KOPT-K1 (cell line): ENCODE data around the gene CRABP1.

Experiments
- H3K27ac ChIP-seq: fragments of 200-600 bp; sonication (generic); 2 replicates; pipeline ENCODE4 v1.5.1; 2016; ENCODE audit warnings: antibody characterized with exemption, mild to moderate bottlenecking, low read depth, low read length; ENCODE audit not compliant: poor library complexity, severe bottlenecking
- H3K36me3 ChIP-seq: fragments of 200-600 bp; sonication (generic); 2 replicates; pipeline ENCODE4 v1.5.1; 2017; ENCODE audit warnings: antibody characterized with exemption, mild to moderate bottlenecking, low read length, moderate library complexity; ENCODE audit not compliant: insufficient read depth
- H3K9me3 ChIP-seq: fragments of 200-600 bp; sonication (generic); 2 replicates; pipeline ENCODE4 v1.5.1; 2017; ENCODE audit warnings: antibody characterized with exemption, low read length, mild to moderate bottlenecking; ENCODE audit not compliant: insufficient read depth, poor library complexity, severe bottlenecking

CRABP1 gene

DNA sequence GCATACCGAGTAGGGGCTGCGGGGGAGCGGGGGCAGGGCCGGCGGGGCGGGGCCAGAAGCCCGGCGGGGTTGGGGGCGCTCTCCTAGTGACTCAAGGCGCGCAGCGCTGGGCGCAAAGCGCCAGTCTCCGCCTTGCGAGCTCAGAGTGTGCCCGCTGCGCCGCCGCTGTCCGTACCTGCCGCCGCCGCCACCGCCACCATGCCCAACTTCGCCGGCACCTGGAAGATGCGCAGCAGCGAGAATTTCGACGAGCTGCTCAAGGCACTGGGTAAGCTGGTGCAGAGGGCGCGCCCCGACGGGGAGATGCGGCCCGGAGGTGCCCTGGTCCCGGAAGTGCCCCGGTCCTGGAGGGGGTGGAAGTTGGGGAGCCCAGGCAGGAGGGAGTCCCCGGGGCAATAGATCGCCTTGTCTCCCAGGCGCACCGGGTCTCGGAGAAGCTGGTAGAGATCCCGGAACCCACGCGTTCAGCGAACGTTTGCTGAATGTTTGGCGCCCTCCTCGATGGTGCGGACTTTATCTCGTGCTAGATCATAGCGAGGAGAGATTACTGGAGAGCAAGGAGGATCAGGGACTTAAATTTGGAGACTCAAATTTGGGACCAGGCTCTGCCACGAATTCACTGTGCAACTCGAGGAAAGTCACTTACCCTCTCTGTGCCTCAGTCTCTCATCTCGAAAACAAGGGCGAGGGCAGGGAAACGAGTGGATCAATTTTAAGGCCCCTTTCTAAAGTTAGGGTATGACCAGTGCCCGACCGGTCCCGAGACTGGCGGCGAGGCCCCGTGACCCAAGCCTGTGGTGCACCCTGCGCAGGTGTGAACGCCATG, at the start of gene CRABP1:
Gene CRABP1, plus strand, starts transcription at position 123 of the 826 bp plus-strand sequence. Its CDS starts 76 bp downstream, at position 199.
- Histone ChIP-seq H3K36me3 (no peaks in the 10 kb centered on the region), H3K9me3 (no peaks in the 10 kb centered on the region), H3K27ac (no peak within 1 kb of the TSS)

DNA sequence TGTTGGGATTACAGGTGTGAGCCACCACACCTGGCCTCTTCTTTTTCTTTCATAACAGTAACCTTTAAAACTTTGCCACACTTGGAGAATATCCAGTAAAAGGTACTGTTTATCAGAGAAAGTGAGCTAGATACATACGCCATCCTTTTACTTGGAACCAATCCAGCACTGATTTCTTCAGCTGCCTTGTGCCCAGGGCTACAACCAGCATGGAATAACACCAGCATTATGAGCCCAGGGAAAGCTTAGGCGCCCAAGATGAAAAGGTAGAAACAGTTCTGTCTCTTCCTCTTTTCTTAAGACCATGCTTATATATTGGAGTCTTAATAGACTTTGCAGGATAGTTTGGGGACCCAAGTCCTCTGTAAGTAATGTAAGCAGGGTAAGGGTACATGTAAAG, 49.1 kb upstream of the CRABP1 start:
- Histone ChIP-seq H3K27ac (no peak overlapping the region), H3K36me3 (peaks cover 71% of the 10 kb centered on the region), H3K9me3 (no peaks in the 10 kb centered on the region)

DNA sequence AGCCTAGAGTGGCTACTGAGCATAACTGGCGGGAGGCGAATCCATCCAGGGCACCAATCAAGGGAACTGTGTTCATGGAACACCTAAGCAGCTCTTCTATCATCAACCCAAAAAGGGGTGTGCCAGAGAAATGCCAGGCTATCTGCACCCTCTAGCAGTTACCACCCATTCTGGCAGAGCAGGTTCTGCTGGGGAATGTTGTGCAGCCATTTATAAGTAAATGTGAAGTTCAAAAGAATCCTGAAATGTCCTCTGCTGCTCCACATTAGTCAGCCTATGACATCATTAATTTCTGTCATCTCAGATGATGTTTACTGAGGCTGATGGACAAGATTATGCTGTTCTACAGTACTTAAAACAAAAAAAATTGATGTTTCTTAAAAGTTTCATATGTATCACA, 48.5 kb upstream of the CRABP1 start:
- Histone ChIP-seq H3K36me3 (peaks cover 65% of the 10 kb centered on the region), H3K27ac (no peak overlapping the region), H3K9me3 (no peaks in the 10 kb centered on the region)

DNA sequence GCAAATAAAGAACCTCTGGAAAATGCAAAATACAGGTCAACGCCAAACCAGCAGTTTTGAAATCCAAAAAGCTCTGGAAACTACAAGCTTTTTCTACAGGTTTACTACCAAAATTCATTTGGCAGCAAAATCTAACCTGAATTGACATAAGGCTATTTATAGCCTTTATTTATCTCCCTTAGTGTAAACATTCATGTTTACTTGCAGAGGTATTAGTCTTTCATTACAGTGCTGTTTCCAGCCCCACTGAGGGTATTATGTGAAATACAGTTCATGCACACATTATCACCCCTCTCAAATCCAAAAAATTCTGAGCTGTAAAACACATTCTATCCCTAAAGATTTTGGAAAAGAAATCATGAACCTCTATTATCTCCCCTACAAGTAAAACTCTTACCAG, 47.9 kb upstream of the CRABP1 start:
- Histone ChIP-seq H3K27ac (no peak overlapping the region), H3K9me3 (no peaks in the 10 kb centered on the region), H3K36me3 (peaks cover 60% of the 10 kb centered on the region)

DNA sequence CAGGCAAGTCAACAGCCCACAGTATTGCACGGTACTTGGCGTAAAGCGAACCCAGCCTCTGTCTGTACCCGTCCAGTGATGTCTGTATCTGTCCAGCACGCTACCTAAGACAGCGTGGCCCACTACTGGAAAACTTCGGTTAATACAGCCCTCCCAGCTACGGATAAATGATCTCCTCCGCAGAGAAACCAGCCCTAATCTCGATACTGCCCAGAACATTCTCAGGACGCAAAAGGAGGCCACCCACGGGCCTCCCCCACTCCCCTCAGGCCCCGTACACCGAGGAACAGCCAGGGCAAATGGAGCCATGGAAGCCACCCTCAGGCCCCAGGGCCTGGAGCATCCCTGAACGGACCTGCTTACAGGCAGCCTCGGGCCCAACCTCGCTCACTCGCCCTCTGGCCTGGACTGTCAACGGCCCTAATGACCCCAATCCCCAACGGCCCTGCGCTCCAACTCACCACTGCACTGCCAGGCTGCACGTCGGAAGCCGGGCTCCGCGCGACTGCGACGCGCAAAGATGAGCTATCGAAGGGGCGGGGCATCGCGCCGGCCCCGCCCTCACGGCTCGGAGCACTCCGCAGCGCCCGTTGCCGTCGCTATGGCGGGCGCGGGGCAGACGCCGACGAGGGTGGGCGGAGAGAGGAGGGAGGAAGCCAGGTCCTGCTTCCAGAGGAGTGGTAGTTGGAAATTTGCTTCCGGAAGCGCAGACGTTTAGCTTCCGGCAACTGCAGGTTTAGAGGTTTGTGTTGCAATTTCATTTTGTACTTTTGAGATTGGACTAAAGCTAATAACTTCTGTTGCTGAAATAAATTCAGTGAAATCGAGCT, 40.8 kb upstream of the CRABP1 start, which contains the start of gene SKIC8:
Gene SKIC8, minus strand, starts transcription at position 509 of the 830 bp plus-strand sequence. CDS start 3,923 bp downstream, outside the sequence.
- peaks cover 6% of the 10 kb centered on the region for H3K36me3 ChIP-seq
- H3K9me3 ChIP-seq = no peaks in the 10 kb centered on the region
- peak within 1 kb of the TSS; percentile 68 for H3K27ac ChIP-seq

DNA sequence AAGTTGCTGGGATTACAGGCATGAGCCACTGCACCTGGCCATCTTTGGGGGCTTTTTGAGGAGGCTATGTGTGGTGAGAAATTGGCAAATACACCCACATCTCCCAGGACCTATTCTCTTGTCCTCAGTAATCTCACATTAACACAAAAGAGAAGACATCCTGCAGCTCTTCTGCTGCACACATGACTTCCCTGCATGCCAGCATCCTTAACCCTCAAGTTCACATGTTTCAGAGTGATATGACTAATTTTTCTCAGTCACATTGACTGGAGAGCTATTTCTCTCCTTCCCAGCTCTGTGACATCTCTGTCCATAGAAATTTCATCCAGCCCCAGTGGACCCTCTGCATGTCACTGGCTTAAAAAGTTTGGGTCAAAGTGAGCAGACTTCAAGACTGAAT, 38.8 kb upstream of the CRABP1 start:
- Histone ChIP-seq H3K9me3 (no peaks in the 10 kb centered on the region), H3K27ac (no peak overlapping the region), H3K36me3 (no peaks in the 10 kb centered on the region)

DNA sequence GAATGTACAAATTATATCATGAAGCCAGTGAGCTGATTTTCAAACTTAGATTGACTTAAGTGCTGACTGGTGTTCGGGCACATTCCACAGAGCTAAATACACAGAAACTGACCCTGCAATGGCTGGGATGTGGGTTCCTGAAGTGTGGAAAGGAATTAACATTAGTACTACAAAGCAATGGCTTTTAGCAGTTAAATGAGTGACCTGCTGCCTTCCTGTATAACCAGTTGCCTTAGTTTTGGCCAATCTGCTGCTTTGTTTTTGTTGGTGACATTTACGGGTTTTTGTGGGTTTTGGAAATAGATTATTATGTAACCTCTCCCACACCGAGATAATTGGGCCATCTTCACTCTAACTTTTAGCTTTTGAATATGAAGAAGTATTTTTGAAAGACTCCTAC, 38.3 kb upstream of the CRABP1 start:
- no peak overlapping the region for H3K27ac ChIP-seq
- H3K9me3 ChIP-seq = no peaks in the 10 kb centered on the region
- H3K36me3 ChIP-seq = no peaks in the 10 kb centered on the region

DNA sequence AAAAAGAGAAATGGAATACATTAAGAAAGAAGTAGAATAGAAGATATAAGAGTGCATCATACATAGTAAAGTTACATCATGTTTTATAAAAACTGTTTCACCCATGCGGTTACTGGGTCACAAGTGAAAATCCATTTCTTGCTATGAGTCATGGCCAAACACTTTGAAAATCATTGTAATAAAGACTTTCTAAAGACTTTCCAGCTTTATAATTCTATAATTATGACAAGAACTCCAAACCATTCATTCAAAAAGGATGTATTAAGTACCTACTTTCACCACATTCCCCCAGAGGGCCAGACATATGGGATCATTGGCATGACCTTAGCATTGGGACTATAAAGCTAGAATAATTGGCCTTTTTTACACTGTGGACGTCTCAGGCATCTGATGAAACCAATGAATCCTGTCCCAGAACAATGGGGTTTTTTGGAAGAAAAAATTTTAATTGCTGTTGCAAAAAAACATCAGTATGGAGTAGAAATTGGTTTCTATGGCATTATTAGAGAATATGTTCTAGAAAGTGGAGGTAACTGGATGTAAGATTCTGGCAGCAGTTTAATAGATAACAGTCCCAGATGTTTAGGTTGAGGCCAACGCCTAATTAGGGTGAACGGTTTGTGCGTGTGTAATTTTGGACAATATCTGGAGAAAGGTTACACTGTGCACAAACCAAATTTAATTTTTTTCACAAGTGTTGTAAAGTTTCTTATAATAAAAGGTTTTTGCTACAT, 37.4 kb upstream of the CRABP1 start:
- Histone ChIP-seq H3K36me3 (no peaks in the 10 kb centered on the region), H3K27ac (no peak overlapping the region), H3K9me3 (no peaks in the 10 kb centered on the region)

DNA sequence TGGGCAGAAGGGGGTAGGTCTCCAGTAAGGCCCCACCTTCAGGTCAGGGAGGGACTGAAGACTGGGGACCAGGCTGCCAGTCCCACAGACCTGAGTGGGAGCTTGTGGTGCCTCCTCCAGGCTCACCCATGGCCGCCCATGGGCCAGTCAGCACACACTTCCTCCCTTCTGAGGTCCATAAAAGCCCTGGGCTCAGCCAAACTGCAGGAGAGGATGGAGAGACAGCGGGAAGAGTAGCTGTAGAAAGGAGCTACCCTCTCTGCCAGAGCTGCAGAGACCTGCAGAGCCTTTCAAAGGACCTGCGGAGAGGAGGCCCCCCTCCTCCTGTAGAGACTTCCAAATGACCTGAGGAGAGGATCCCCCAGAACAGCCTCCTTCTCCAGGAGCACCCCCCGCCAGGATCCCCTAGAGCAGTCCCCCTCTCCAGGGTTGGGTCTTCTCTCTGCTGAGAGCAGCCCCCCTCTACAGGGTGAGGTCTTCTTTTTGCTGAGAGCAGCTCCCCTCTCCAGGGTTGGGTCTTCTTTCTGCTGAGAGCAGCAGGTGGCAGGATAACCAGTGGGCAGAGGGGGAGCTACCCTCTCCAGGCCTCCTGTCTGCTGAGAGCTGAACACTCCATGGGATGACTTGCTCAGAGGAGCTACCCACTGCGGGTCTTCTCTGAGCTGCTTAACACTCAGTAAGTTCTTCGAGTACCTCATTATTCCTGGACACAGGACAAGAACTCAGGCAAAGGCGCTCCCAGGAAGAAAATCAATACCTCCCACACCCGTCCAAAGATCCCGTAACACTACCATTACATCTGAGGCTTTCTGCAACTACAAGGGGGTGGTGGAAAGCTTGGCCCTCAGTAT, 35.7 kb upstream of the CRABP1 start:
- H3K36me3 ChIP-seq = no peaks in the 10 kb centered on the region
- no peak overlapping the region for H3K27ac ChIP-seq
- no peaks in the 10 kb centered on the region for H3K9me3 ChIP-seq

DNA sequence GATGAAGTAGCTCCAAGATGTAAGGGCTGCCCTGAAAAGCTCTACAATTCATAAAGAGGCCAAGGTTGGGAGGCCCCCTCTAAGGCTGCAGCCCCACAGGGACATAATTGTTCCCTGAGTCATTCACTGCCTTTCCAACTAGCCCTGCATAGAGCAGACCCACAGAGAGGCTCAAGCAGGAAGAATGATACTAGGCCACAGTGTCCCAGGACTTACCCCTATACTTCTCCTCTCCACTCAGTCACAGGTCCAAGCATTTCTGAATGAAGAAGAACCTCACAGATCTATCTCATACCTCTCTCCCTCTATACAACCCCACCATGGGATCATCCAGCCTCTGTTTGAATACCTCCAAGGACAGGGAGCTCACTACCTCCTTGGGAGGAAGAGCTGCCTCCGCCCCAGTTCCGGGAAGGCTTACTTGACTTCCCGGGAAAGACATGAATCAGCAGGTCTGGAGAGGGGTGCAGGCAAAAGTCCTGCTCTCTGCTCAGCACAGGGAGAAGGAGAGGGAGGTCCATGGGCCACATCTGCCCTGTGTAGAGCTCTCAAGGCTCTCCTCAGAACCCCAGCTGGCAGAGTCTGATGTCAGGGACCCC, 33.9 kb upstream of the CRABP1 start:
- Histone ChIP-seq H3K27ac (no peak overlapping the region), H3K36me3 (no peaks in the 10 kb centered on the region), H3K9me3 (no peaks in the 10 kb centered on the region)

DNA sequence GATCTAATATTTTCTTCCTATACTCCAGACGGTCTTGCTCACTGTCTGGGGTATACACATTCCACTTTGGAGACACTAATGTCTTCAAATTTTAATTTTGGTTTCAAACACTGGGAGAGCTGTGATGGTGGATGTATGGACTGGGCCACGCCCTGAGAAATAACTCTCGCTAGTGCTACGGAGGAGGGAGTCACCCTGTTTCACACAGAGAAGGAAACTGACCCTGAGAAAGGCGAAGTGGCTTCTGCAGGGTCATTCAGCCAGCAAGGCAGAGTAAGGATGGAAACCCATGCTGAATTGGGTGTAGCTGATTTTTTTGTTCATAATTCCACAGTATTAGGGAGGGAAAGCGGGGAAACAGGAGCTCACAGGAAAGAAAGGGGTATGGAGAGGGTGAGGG, 32.2 kb upstream of the CRABP1 start:
- Histone ChIP-seq H3K9me3 (no peaks in the 10 kb centered on the region), H3K27ac (no peak overlapping the region), H3K36me3 (no peaks in the 10 kb centered on the region)

DNA sequence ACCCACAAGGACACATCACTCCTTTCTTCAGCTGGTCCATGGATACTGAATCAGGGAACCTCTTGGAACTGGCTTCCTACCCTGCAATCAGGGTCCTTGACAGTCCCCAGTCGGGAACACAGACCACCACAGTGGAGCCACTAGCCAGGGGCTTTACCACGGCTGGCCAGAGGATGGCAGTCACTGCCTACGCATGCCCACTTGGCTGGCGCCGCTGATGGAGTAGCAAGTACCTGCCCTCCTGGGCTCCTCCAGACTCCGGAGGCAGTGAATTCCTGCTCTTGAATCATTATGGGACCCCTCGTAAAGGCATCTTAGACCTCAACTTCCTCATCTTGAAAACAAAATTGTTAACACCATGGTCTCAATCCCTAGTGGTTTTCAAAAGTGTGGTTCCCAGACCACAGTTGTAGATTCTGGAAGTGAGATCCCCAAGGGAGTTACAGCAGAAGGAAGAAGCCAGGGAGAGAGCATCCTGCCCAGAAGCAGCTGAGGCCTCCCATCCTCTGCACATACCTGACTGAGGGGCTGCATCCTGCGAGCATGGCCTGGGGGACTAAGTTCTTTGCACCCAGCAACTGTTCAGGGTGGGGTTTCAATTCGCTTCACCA, 31.6 kb upstream of the CRABP1 start:
- Histone ChIP-seq H3K27ac (no peak overlapping the region), H3K36me3 (no peaks in the 10 kb centered on the region), H3K9me3 (no peaks in the 10 kb centered on the region)

DNA sequence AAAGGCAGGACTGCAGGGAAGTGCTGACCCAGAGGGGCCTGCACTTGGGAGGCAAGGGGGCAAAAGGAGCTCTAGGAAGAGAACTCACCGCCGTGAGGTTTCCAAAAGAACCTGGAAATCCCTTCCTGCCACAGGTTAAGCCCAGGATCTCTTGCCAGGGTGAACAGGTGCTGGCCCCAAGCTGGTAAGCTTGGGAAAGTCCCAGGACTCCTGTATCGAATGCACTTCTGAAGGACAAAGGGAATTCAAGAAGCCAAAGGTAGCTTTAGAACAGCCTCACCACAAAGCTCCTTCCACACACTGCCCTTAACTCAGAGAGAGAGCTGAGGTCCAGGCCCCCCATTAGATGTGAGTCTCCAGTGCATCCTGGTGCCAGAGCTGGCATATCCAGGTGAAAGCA, 28.9 kb upstream of the CRABP1 start:
- H3K9me3 ChIP-seq = no peaks in the 10 kb centered on the region
- no peak overlapping the region for H3K27ac ChIP-seq
- H3K36me3 ChIP-seq = no peaks in the 10 kb centered on the region

DNA sequence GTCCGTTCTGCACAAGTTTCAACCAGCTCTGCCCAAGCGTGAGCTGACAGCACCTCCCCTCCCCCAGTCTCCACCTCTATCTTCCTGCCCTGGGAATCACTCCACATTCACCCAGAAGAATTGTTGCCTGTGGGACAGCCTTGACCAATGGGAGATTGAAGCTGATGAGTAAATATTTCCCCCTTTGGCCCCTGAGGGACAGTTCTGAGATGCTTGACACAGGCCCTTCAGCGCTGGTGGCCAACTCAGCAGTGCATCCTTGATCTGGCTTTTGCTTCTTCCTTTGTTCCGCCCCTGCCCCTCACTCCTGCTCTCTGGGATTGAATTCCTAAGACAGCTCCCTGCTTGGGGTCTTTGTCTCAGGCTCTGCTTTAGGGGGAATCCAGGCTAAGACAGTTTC, 27.6 kb upstream of the CRABP1 start:
- H3K27ac ChIP-seq = no peak overlapping the region
- no peaks in the 10 kb centered on the region for H3K9me3 ChIP-seq
- no peaks in the 10 kb centered on the region for H3K36me3 ChIP-seq
